RPMI7951 (cell line): ENCODE measurements around the gene CCDC71L. TPM values are rescaled to one million over a fixed set of nuclear protein-coding genes. Genes with fewer than 3 reads are reported as not detected.

Experiments used
- DNase-seq: peaks from one replicate; pipeline ENCODE4 v3.0.0-alpha.2; 2012; ENCODE audit warnings: low read depth
- total RNA-seq: library from RNA; depleted of rRNA; stranded (reverse); fragments of >200 nt; shearing (Covaris generic); gene quantifications from 2 replicates; pipeline ENCODE4 v1.2.3, GENCODE V29; 2014

The CCDC71L gene
- total RNA-seq, 1 experiment from 2014 or later = 19.6 TPM

GRCh38 chr7:106659166-106659962 is 1.6 kb downstream of the CCDC71L start:
- DNase-seq = no peak

- no peak for DNase-seq
Measured at GRCh38 chr7:106658316-106659165, 2.4 kb downstream of the CCDC71L start.

DNA sequence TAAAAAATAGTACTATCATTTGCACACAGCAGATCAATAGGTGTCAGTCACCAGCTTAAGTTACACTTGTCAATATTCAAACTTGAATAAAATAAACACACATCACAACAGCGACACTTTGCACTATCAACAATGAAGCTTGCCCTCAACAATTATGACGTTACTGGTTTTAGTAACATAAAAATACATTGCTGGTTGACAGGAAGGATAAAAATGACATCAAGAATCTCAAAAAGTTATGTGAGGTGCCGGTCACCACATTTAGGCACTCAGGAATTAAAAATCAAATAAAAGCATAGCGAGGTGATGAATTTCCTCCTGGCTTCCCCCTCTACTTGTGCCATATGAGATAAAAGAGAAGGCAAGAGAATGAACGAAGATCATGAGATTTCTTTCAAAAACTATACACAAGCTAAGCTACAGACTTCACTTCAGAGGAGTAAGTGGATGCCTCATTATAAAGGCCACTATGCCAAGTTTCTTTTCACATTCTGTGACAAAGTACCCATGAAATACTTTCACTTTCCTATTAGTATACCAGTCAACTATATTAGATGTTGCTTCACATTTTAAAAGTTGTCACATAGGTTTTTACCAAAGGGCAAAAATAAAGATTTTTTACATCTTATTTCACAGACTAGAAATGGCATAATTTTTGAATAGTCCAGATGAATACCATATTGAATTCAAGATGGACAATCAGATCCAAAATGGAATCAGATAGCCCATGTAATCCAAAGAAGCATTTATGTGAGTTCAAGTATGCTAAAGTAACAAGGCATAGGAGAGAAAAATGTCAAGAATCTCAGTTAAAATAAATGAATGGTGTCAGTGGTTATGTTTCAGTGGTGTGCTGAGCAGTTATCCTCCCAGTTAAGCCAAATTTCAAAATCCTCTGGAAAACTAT is 3.6 kb downstream of the CCDC71L start:
- DNase-seq = peak; percentile 33

DNA sequence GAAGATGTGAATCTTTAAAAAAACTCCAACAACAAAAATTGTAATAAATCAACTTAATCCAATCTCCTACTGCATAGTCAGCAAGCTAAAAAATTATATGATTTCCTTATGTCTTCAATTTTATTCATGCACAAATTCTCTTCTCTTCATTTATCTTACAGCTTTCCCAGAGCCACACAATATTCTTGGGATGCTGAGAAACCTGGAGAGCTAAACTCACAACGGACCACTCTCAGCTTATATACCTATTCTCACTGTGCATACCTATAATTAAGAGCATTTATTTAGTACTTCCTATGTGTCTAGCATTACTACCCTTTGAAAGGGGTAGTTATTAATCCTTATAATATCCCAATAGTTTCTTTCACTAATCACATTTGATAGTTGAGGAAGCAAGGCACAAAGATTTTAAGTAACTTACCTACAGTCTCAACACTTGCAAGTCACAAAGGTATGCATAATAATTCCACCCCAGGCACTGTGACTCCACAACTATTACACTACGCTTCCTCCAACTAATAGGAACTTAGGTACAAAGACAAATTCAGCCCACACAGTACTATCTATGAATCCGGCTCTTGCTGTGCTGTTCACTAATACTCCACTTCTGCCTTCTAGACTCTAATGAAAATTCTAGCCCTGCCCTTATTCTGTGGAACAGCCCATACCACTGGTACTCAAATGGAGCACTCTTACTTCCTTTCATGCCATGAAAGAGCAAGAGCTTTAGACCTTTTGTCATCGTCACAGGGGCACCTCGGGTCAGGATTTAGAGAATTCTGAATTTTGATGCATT is 5.1 kb downstream of the CCDC71L start:
- no peak for DNase-seq

DNA sequence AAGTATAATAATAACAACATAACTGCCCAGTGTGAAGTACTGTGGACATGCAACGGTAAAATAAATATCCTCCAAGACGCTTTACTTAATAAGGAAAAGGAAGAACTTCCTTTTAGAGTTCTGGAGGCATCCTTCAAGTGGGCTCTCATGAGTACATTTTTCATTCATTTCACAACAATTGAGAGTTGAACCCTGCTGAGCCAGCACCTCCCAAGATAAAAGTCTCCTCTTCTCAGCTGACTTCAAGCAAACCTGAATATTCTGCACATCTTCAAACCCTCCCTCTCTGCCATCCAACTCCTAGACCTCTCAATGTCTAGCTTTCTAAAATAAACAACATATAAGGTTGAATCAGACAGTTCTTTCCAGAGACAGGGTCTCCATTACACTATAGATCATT is 7.5 kb downstream of the CCDC71L start:
- no peak for DNase-seq

DNA sequence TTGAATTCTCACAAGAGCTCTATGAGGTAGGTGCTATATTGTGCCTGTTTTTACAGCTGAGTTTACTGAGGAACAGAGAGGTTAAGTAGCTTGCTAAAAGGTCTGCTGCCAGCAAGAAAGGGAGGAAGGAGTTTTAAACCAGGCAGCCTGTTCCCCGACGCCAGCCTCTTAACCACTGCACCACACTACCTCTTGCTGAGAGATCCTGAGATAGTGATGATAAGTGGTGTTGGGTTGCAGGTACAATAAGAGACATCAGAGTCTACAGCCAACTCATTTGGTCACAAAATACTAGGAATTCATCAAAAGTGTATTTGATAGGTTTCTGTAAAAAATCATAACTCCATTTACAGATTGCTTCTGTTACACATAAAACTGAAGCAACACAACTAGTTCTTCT is 8.0 kb downstream of the CCDC71L start:
- DNase-seq = no peak

DNA sequence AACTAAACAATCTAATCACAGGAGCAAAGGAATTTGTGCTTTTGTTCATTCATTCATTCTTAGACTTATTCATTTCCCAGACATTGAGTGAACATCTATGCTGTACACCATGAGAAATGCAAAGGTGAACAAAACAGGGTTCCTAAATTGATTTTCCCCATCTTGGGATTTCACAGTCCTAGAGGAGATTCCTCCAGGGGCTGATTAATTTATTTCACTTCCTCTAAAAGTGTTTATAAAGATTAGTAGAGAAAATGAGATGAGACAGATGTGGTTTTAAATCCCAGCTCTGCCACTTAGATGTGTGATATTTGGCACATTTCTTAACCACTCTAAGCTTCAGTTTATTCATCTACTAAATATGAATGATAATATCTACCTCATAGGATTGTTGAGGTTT is 8.9 kb downstream of the CCDC71L start:
- DNase-seq = no peak

- no peak for DNase-seq
Measured at GRCh38 chr7:106646256-106646655, 14.7 kb downstream of the CCDC71L start.

DNA sequence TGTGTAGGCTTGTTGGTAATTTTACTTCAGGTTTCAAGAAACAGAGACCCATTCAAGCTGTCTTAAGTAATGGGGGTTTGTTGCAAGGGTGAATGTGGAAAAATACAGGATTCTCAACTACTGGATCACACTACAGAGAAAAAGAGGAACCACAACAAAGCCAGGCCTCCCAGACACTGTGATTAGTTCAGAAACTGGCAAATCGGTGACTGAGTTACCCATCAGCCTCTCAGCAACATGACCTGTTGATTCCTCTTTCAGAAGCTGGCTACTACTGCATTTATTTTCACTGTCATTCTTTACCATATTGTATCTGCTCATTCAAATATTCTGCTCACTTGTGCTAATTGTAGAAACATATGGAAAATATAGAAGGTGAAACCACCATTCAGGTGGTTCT is 16.0 kb downstream of the CCDC71L start:
- DNase-seq = no peak

DNA sequence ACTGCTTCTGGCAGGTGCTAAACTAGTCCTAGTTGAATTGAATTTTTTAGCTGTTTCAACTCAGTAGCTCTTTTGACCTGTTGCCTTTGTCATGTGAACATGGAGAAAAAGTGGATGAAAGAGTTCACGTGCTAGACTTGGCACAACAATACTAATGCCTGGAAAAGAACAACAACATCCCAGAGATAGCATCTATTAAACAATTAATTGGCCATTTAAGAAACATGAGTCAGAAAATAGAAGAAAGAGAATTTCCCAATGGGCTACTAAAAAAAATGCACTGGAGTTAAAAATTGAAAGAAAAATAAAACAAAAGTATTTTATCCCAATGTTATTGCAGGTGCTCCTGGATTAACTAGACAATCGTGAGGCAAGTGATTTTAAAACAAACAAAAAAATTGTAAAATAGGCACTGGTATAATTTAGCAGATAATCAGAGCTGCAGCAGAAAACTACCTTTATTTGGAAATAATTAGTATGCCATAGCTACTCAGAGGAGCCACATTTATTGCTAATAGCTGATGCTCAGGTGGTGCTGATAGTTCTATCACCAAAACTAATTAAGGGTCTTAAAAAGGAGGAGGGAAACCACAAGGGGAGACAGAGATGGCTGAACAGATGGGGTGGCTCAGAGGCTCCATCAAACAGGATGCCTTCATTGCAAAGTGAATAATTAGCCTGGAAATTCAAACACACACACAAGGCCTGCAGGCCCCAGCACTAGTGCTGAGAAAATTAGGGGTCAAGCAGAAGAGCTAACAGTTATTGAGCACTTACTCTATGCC is 17.6 kb downstream of the CCDC71L start:
- no peak for DNase-seq

DNA sequence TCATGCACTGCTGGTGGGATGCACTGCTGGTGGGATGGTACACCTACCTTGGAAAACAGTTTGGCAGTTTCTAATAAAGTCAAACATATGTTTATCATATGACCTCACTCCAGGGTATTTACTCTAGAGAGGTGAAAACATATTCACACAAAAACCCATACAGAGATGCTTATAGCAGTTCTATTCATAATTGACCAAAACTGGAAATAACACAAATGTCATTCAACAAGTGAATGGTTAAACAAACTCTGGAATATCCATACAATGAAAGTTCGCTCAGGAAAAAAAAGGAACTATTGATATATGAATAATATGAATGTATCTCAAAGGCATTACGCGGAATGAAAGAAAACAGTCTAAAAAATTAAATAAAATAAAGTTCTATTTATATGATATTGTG is 19.5 kb downstream of the CCDC71L start:
- DNase-seq = no peak

DNA sequence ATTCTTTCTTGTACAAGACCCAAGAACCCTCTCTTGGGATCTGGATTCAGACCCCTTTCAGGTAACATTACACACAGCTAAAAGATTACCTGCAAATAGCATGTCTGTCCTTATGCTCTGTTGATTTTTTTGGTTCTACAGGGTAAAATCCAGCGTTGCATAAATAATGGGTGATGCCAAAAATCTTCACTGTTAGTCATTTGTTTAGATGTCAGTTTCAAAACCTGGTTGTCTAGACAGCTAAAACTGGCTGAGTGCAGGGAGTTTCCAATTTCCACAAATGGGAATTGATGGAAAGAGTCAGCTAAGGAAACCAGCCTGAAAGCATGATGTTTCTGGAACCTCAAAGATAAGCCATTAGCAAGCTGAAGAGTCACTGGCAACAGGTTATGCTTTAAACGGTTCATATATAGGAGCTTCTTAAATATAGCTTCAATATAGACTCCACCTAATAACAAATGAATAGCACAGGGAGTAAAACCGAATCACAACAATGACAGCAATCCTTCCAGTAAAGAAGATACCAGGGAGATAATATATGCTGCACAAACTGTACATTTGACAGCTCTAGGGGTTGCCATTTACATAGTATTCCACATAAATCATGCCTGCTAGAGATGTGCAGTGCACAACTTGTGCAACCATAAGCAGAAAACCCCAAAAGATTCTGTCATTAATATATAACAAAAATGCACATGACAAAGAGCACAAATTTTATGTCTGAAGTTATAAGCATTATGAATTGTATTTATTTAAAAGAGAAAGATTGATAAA is 20.4 kb downstream of the CCDC71L start:
- peak; percentile 29 for DNase-seq

- DNase-seq = no peak
Measured at GRCh38 chr7:106639476-106640334, 21.3 kb downstream of the CCDC71L start.

DNA sequence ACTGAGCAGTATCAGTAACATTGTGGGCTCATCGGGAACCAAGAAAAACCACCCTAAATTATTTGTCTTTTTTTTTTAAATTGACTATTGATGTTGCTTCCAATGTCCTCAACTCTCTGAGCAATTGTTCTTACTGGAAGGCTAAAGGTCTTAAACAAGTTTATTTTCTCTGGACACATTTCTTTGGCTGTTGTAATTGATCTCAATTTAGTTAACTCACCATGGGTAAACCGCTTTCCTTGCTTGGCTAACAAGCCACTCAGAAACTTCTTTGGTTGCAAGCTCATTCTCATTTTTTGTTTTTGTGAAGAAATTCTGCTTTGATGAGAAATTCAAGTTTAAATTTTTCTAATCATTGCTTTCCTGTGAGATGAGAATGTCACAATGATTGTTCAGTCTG is 25.5 kb downstream of the CCDC71L start:
- DNase-seq = no peak

DNA sequence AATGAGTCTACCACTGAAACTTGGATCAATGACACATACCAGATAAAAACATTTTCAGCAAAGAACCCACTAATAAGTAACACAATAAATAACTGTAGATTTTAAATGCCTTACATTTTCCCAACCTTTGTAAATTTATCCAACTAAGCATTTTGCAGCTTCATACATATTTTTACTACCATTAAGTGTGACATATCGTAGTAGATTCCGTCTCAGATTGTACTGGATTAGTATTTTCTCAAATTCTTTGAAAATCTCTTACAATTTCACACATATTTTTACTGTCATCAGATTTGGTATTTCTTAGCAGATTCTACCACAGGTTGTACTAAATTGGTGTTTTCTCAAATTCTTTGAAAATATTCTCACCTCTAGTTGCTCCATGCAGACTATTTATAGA is 26.0 kb downstream of the CCDC71L start:
- DNase-seq = no peak

DNA sequence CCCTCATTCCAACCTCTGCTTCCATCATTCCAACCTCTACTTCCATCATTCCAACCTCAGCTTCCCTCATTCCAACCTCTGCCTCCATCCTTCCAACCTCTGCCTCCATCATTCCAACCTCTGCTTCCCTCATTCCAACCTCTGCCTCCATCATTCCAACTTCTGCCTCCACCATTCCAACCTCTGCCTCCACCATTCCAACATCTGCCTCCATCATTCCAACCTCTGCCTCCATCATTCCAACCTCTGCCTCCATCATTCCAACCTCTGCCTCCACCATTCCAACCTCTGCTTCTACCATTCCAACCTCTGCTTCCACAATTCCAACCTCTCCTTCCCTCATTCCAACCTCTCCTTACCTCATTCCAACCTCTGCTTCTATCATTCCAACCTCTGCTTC is 30.3 kb downstream of the CCDC71L start:
- DNase-seq = no peak

GRCh38 chr7:106629516-106629915 is 31.4 kb downstream of the CCDC71L start:
- peak; percentile 14 for DNase-seq

- no peak for DNase-seq
Measured at GRCh38 chr7:106626376-106627164, 34.4 kb downstream of the CCDC71L start.
